ENCODE data around the gene ABCD3.
"Not testable (repeated sequence)": the region's sequence is repeated elsewhere in the genome, so short reads cannot be mapped to it uniquely, and the experiment has no call there.

- not testable (repeated sequence) for TF ChIP-seq POLR2A (IDR thresholded peaks at IDR 0.05; ENCODE audit: low read length); GATA1 (IDR thresholded peaks at IDR 0.05; ENCODE audit: low read depth, low read length)
Observed at GRCh38 chr1:94443067-94443466, 24.9 kb downstream of the ABCD3 start.
